Measurements from ENCODE around the gene MAFF. TPM values are rescaled to one million over a fixed set of nuclear protein-coding genes. Genes with fewer than 3 reads are reported as not detected.
A peak's percentile ranks its signal among the peaks of the same experiment; 100 is the strongest.

Gene MAFF
- total RNA-seq, 5 donors from 2014 or later (not counting 1 experiment from before 2014, with no cell fraction given) = 6.5 to 49.9 (median 9.6) TPM

GRCh38 chr22:38201371-38201710 is 453 bp upstream of the MAFF start:
- no peaks in the 10 kb centered on the region for H3K27me3 ChIP-seq (replicated peaks in 1 of 2; ENCODE audit: control insufficient read depth in 2 of 2, extremely low read depth in 1 of 2, insufficient read depth in 2 of 2, low read length in 1 of 2)
- ATAC-seq (replicated peaks in 1 of 4) (peak in 1 of 4 experiments; percentile 6), DNase-seq (peak in 1 of 35 experiments; percentile 22)
- peak overlapping the region; percentile 93 to 94 for H3K27ac Mint-ChIP-seq
- no peaks in the 10 kb centered on the region for H3K36me3 ChIP-seq (ENCODE audit: control insufficient read depth in 2 of 2, extremely low read depth in 1 of 2, insufficient read depth in 1 of 2, low read length in 1 of 2)
- H3K9me3 ChIP-seq = no peaks in the 10 kb centered on the region
- peaks cover 26 to 35% (median 31%) of the 10 kb centered on the region in 3 donors for H3K4me1 Mint-ChIP-seq
- H3K4me3 ChIP-seq (ENCODE audit: control insufficient read depth in 1 of 2, extremely low read depth in 1 of 2, low read length in 1 of 2) = peak overlapping the region; percentile 26 to 68
- no peaks in the 10 kb centered on the region for H3K36me3 Mint-ChIP-seq
- POLR2A ChIA-PET = interaction anchor here in 1 of 2 donors (0.8 to 1.7 kb wide), 2 partner anchors 13 to 19 kb away, joined by 4 to 5 read pairs; no protein-coding TSS in a partner anchor
- CTCF ChIA-PET = interaction anchor here (0.7 kb wide), 3 partner anchors 19 to 1117 kb away, joined by 3 to 8 read pairs (median 3); partner anchors contain the start of gene PLA2G6 (in 1 of the 2)
- 56% methylated on average over 5 of the region's 8 CpGs for WGBS (ENCODE audit: insufficient coverage)
- H3K4me1 ChIP-seq (ENCODE audit: control insufficient read depth in 1 of 2, extremely low read depth in 1 of 2, insufficient read depth in 2 of 2, low read length in 2 of 2) = peaks cover 3 to 43% of the 10 kb centered on the region in 2 experiments
- no peaks in the 10 kb centered on the region for H3K9me3 Mint-ChIP-seq
- peak overlapping the region; percentile 77 to 81 (median 77) for H3K4me3 Mint-ChIP-seq
- peak overlapping the region; percentile 91 for H3K27ac ChIP-seq (ENCODE audit: low read length)
- no peaks in the 10 kb centered on the region for H3K27me3 Mint-ChIP-seq

GRCh38 chr22:38202437-38203089 is 769 bp downstream of the MAFF start:
- H3K27ac Mint-ChIP-seq = peak overlapping the region; percentile 86
- no peaks in the 10 kb centered on the region for H3K36me3 ChIP-seq (ENCODE audit: control insufficient read depth in 2 of 2, extremely low read depth in 1 of 2, insufficient read depth in 1 of 2, low read length in 1 of 2)
- POLR2A ChIA-PET = interaction anchor here in 1 of 2 donors (0.7 kb wide), 1 partner anchor 56 kb away, joined by 3 read pairs; no protein-coding TSS in a partner anchor
- CTCF ChIA-PET = no interaction called here
- no peaks in the 10 kb centered on the region for H3K36me3 Mint-ChIP-seq
- H3K27me3 Mint-ChIP-seq = no peaks in the 10 kb centered on the region
- peaks cover 26 to 35% (median 31%) of the 10 kb centered on the region in 3 donors for H3K4me1 Mint-ChIP-seq
- H3K4me1 ChIP-seq (ENCODE audit: control insufficient read depth in 1 of 2, extremely low read depth in 1 of 2, insufficient read depth in 2 of 2, low read length in 2 of 2) = peaks cover 3 to 43% of the 10 kb centered on the region in 2 experiments
- ATAC-seq (replicated peaks in 1 of 4) (peak; percentile 18 to 48 (median 38)), DNase-seq (peak; percentile 11 to 75 (median 47))
- H3K9me3 ChIP-seq = no peaks in the 10 kb centered on the region
- peak overlapping the region; percentile 68 to 76 for H3K4me3 ChIP-seq (ENCODE audit: control insufficient read depth in 1 of 2, extremely low read depth in 1 of 2, low read length in 1 of 2)
- H3K27ac ChIP-seq (ENCODE audit: low read length) = peak overlapping the region; percentile 60
- under 1% methylated on average over 73 of the region's 74 CpGs for WGBS (ENCODE audit: insufficient coverage)
- no peaks in the 10 kb centered on the region for H3K9me3 Mint-ChIP-seq
- H3K4me3 Mint-ChIP-seq = peak overlapping the region; percentile 77 to 86 (median 82)
- H3K27me3 ChIP-seq (replicated peaks in 1 of 2; ENCODE audit: control insufficient read depth in 2 of 2, extremely low read depth in 1 of 2, insufficient read depth in 2 of 2, low read length in 1 of 2) = no peaks in the 10 kb centered on the region

GRCh38 chr22:38203090-38203810 is 1.5 kb downstream of the MAFF start:
- ChIA-PET POLR2A (no interaction called here), CTCF (interaction anchor here (0.7 kb wide), 2 partner anchors 32 to 52 kb away, joined by 4 to 5 read pairs; no protein-coding TSS in a partner anchor)
- Histone ChIP-seq H3K36me3 (ENCODE audit: control insufficient read depth in 2 of 2, extremely low read depth in 1 of 2, insufficient read depth in 1 of 2, low read length in 1 of 2) (no peaks in the 10 kb centered on the region), H3K9me3 (no peaks in the 10 kb centered on the region), H3K27me3 (replicated peaks in 1 of 2; ENCODE audit: control insufficient read depth in 2 of 2, extremely low read depth in 1 of 2, insufficient read depth in 2 of 2, low read length in 1 of 2) (no peaks in the 10 kb centered on the region), H3K27ac (ENCODE audit: low read length) (peak overlapping the region; percentile 60), H3K4me3 (ENCODE audit: control insufficient read depth in 1 of 2, extremely low read depth in 1 of 2, low read length in 1 of 2) (peak overlapping the region; percentile 68 to 76), H3K4me1 (ENCODE audit: control insufficient read depth in 1 of 2, extremely low read depth in 1 of 2, insufficient read depth in 2 of 2, low read length in 2 of 2) (peaks cover 3 to 43% of the 10 kb centered on the region in 2 experiments)
- H3K4me1 Mint-ChIP-seq = peaks cover 26 to 35% (median 31%) of the 10 kb centered on the region in 3 donors
- DNase-seq (peak in 16 of 35 experiments; percentile 10 to 60 (median 29)), ATAC-seq (replicated peaks in 1 of 4) (peak; percentile 12 to 21 (median 21))
- H3K36me3 Mint-ChIP-seq = no peaks in the 10 kb centered on the region
- H3K27me3 Mint-ChIP-seq = no peaks in the 10 kb centered on the region
- peak overlapping the region; percentile 86 for H3K27ac Mint-ChIP-seq
- peak overlapping the region; percentile 77 to 86 (median 82) for H3K4me3 Mint-ChIP-seq
- H3K9me3 Mint-ChIP-seq = no peaks in the 10 kb centered on the region
- 5% methylated on average over 9 of the region's 19 CpGs for WGBS (ENCODE audit: insufficient coverage)

- H3K27me3 ChIP-seq (replicated peaks in 1 of 2; ENCODE audit: control insufficient read depth in 2 of 2, extremely low read depth in 1 of 2, insufficient read depth in 2 of 2, low read length in 1 of 2) = no peaks in the 10 kb centered on the region
- no peaks in the 10 kb centered on the region for H3K9me3 ChIP-seq
- Mint-ChIP-seq H3K4me3 (peak overlapping the region; percentile 77 to 86 (median 82)), H3K27ac (peak overlapping the region; percentile 77 to 86), H3K9me3 (no peaks in the 10 kb centered on the region), H3K4me1 (peaks cover 26 to 35% (median 31%) of the 10 kb centered on the region in 3 donors), H3K27me3 (no peaks in the 10 kb centered on the region), H3K36me3 (no peaks in the 10 kb centered on the region)
- ChIA-PET CTCF (interaction anchor here (0.7 kb wide), 2 partner anchors 33 to 52 kb away, joined by 4 to 5 read pairs; no protein-coding TSS in a partner anchor), POLR2A (no interaction called here)
- H3K4me3 ChIP-seq (ENCODE audit: control insufficient read depth in 1 of 2, extremely low read depth in 1 of 2, low read length in 1 of 2) = peak overlapping the region in 1 of 2 donors; percentile 68
- no peaks in the 10 kb centered on the region for H3K36me3 ChIP-seq (ENCODE audit: control insufficient read depth in 2 of 2, extremely low read depth in 1 of 2, insufficient read depth in 1 of 2, low read length in 1 of 2)
- DNase-seq (no peak), ATAC-seq (replicated peaks in 1 of 4) (no peak)
- peak overlapping the region; percentile 60 for H3K27ac ChIP-seq (ENCODE audit: low read length)
- WGBS (ENCODE audit: insufficient coverage) = 94% methylated on average over 3 of the region's 3 CpGs
- H3K4me1 ChIP-seq (ENCODE audit: control insufficient read depth in 1 of 2, extremely low read depth in 1 of 2, insufficient read depth in 2 of 2, low read length in 2 of 2) = peaks cover 3 to 43% of the 10 kb centered on the region in 2 experiments
These were observed 2.2 kb downstream of the MAFF start for GRCh38 chr22:38203855-38204514.

GRCh38 chr22:38204784-38205183 is 3.0 kb downstream of the MAFF start:
- H3K4me1 ChIP-seq (ENCODE audit: control insufficient read depth in 1 of 2, extremely low read depth in 1 of 2, insufficient read depth in 2 of 2, low read length in 2 of 2) = peaks cover 3 to 43% of the 10 kb centered on the region in 2 experiments
- peak overlapping the region in 2 of 3 donors; percentile 7 to 18 for H3K4me3 Mint-ChIP-seq
- CTCF ChIA-PET = no interaction called here
- H3K4me3 ChIP-seq (ENCODE audit: control insufficient read depth in 1 of 2, extremely low read depth in 1 of 2, low read length in 1 of 2) = no peak overlapping the region
- H3K27ac Mint-ChIP-seq = peak overlapping the region; percentile 40 to 86
- H3K27me3 ChIP-seq (replicated peaks in 1 of 2; ENCODE audit: control insufficient read depth in 2 of 2, extremely low read depth in 1 of 2, insufficient read depth in 2 of 2, low read length in 1 of 2) = no peaks in the 10 kb centered on the region
- H3K36me3 Mint-ChIP-seq = no peaks in the 10 kb centered on the region
- no peaks in the 10 kb centered on the region for H3K9me3 Mint-ChIP-seq
- no peaks in the 10 kb centered on the region for H3K36me3 ChIP-seq (ENCODE audit: control insufficient read depth in 2 of 2, extremely low read depth in 1 of 2, insufficient read depth in 1 of 2, low read length in 1 of 2)
- peaks cover 26 to 32% (median 28%) of the 10 kb centered on the region in 3 donors for H3K4me1 Mint-ChIP-seq
- DNase-seq (peak in 1 of 35 experiments; percentile 27), ATAC-seq (replicated peaks in 1 of 4) (no peak)
- no peak overlapping the region for H3K27ac ChIP-seq (ENCODE audit: low read length)
- no peaks in the 10 kb centered on the region for H3K9me3 ChIP-seq
- WGBS (ENCODE audit: insufficient coverage) = 51% methylated on average over 6 of the region's 7 CpGs
- no peaks in the 10 kb centered on the region for H3K27me3 Mint-ChIP-seq
- POLR2A ChIA-PET = no interaction called here

All from T-cell (primary cell).